Neutrophil (primary cell): ENCODE results near the gene RNF113B.

ENCODE experiments used
- H3K27ac ChIP-seq: fragments of 200-600 bp; sonication (generic); 2 replicates; pipeline ENCODE4 v1.5.1; 2016; ENCODE audit warnings: mild to moderate bottlenecking, moderate library complexity
- H3K27me3 ChIP-seq: fragments of 200-600 bp; sonication (generic); 2 replicates; pipeline ENCODE4 v1.6.0; 2016; ENCODE audit warnings: mild to moderate bottlenecking
- H3K36me3 ChIP-seq: fragments of 200-600 bp; sonication (generic); 2 replicates; pipeline ENCODE4 v1.5.1; 2017
- H3K4me1 ChIP-seq, 2 experiments: fragments of 200-600 bp in 1 of 2; sonication (generic) in 1 of 2; 1 replicate in 1 of 2; 2 replicates in 1 of 2; pipeline versions ENCODE4 v1.5.1 to v1.6.1; 2013 to 2016; ENCODE audit warnings: low read depth in 1 of 2, low read length in 1 of 2, mild to moderate bottlenecking in 1 of 2, moderate library complexity in 1 of 2; ENCODE audit not compliant: control insufficient read depth in 1 of 2, insufficient read depth in 1 of 2
- H3K4me3 ChIP-seq, 2 experiments: fragments of 200-600 bp in 1 of 2; sonication (generic) in 1 of 2; 1 replicate in 1 of 2; 2 replicates in 1 of 2; pipeline ENCODE4 v1.5.1; 2013 to 2016; ENCODE audit warnings: low read depth in 1 of 2, low read length in 1 of 2, mild to moderate bottlenecking in 1 of 2, moderate library complexity in 1 of 2
- H3K9me3 ChIP-seq: fragments of 200-600 bp; sonication (generic); 2 replicates; pipeline ENCODE4 v1.5.1; 2016
- CTCF ChIP-seq: fragments of 200-600 bp; sonication (generic); IDR thresholded peaks from 2 replicates; pipeline ENCODE4 v1.5.1; 2016; ENCODE audit warnings: antibody characterized with exemption

Gene RNF113B

GRCh38 chr13:98216711-98217285 lies 39.7 kb upstream of the RNF113B start:
- no peak for TF ChIP-seq CTCF
- no peaks in the 10 kb centered on the region for H3K9me3 ChIP-seq
- H3K36me3 ChIP-seq, result no peaks in the 10 kb centered on the region
- no peaks in the 10 kb centered on the region for H3K4me1 ChIP-seq
- no peak overlapping the region for H3K4me3 ChIP-seq
- no peaks in the 10 kb centered on the region for H3K27me3 ChIP-seq
- no peak overlapping the region for H3K27ac ChIP-seq

- H3K9me3 ChIP-seq, result no peaks in the 10 kb centered on the region
- H3K4me3 ChIP-seq, result no peak overlapping the region
- H3K27ac ChIP-seq, result no peak overlapping the region
- no peaks in the 10 kb centered on the region for H3K36me3 ChIP-seq
- TF ChIP-seq CTCF, result no peak
- no peaks in the 10 kb centered on the region for H3K4me1 ChIP-seq
- H3K27me3 ChIP-seq, result no peaks in the 10 kb centered on the region
Observed at GRCh38 chr13:98216135-98216565, 39.1 kb upstream of the RNF113B start.

- no peak overlapping the region for H3K4me3 ChIP-seq
- no peaks in the 10 kb centered on the region for H3K36me3 ChIP-seq
- H3K27ac ChIP-seq, result no peak overlapping the region
- no peaks in the 10 kb centered on the region for H3K27me3 ChIP-seq
- no peak for TF ChIP-seq CTCF
- H3K4me1 ChIP-seq, result no peaks in the 10 kb centered on the region
- no peaks in the 10 kb centered on the region for H3K9me3 ChIP-seq
Observed at GRCh38 chr13:98215508-98215907, 38.4 kb upstream of the RNF113B start.

GRCh38 chr13:98214707-98215106 lies 37.6 kb upstream of the RNF113B start:
- Histone ChIP-seq H3K4me1 (no peaks in the 10 kb centered on the region), H3K9me3 (no peaks in the 10 kb centered on the region), H3K27ac (no peak overlapping the region), H3K27me3 (no peaks in the 10 kb centered on the region), H3K4me3 (no peak overlapping the region), H3K36me3 (no peaks in the 10 kb centered on the region)
- no peak for TF ChIP-seq CTCF

- Histone ChIP-seq H3K4me1 (no peaks in the 10 kb centered on the region), H3K27ac (no peak overlapping the region), H3K36me3 (no peaks in the 10 kb centered on the region), H3K9me3 (no peaks in the 10 kb centered on the region), H3K4me3 (no peak overlapping the region), H3K27me3 (no peaks in the 10 kb centered on the region)
- no peak for TF ChIP-seq CTCF
Observed at GRCh38 chr13:98214008-98214643, 37.1 kb upstream of the RNF113B start.
